HG02678 (cell line): Measurements from ENCODE around the gene HIRA.
"Not testable (repeated sequence)": the region's sequence is repeated elsewhere in the genome, so short reads cannot be mapped to it uniquely, and the experiment has no call there.

Experiments
- ATAC-seq: cut with Tn5 transposase; IDR thresholded peaks from one replicate; pipeline ENCODE4 v1.9.1; 2021; ENCODE audit warnings: mild to moderate bottlenecking, moderate library complexity; ENCODE audit not compliant: unreplicated experiment

The HIRA gene

GRCh38 chr22:19336133-19337075, 95.1 kb downstream of the HIRA start:
- no peak for ATAC-seq

- ATAC-seq: no peak
Observed at GRCh38 chr22:19331975-19332374, 99.6 kb downstream of the HIRA start.

GRCh38 chr22:19331474-19331873, 100.1 kb downstream of the HIRA start:
- no peak for ATAC-seq

GRCh38 chr22:19330865-19331418, 100.6 kb downstream of the HIRA start:
- ATAC-seq: no peak

GRCh38 chr22:19330205-19330604, 101.3 kb downstream of the HIRA start:
- ATAC-seq: not testable (repeated sequence)

- no peak for ATAC-seq
Observed at GRCh38 chr22:19329454-19329853, 102.1 kb downstream of the HIRA start.

- no peak for ATAC-seq
Observed at GRCh38 chr22:19325296-19325948, 106.1 kb downstream of the HIRA start.

- ATAC-seq: not testable (repeated sequence)
Observed at GRCh38 chr22:19323420-19323819, 108.1 kb downstream of the HIRA start.

GRCh38 chr22:19321757-19322156, 109.8 kb downstream of the HIRA start:
- ATAC-seq: no peak

- not testable (repeated sequence) for ATAC-seq
Observed at GRCh38 chr22:19320136-19320535, 111.4 kb downstream of the HIRA start.

GRCh38 chr22:19319281-19319680, 112.3 kb downstream of the HIRA start:
- no peak for ATAC-seq

- ATAC-seq: no peak
Observed at GRCh38 chr22:19317865-19318264, 113.7 kb downstream of the HIRA start.

GRCh38 chr22:19307872-19308271, 123.7 kb downstream of the HIRA start:
- ATAC-seq: no peak

- ATAC-seq: not testable (repeated sequence)
Observed at GRCh38 chr22:19306535-19306934, 125.0 kb downstream of the HIRA start.

- no peak for ATAC-seq
Observed at GRCh38 chr22:19304547-19304946, 127.0 kb downstream of the HIRA start.

GRCh38 chr22:19303785-19304184, 127.7 kb downstream of the HIRA start:
- no peak for ATAC-seq

- ATAC-seq: no peak
Observed at GRCh38 chr22:19295733-19296132, 135.8 kb downstream of the HIRA start.

GRCh38 chr22:19292458-19293230, 138.9 kb downstream of the HIRA start:
- no peak for ATAC-seq

- peak; percentile 72 for ATAC-seq
Observed at GRCh38 chr22:19291580-19292457, 139.7 kb downstream of the HIRA start, which contains the start of gene CLTCL1. TSS of gene CLTCL1 (minus strand) at chr22:19291719. CDS start at chr22:19291641, 78 bp downstream.

- peak; percentile 35 for ATAC-seq
Observed at GRCh38 chr22:19291218-19291579, 140.3 kb downstream of the HIRA start.
